A549 treated with Mapracorat at 1 μM for 4 hours (cell line): ENCODE results near the gene PRPF18. TPM values are rescaled to one million over a fixed set of nuclear protein-coding genes. Genes with fewer than 3 reads are reported as not detected.

Experiments used
- total RNA-seq: library from RNA; stranded (reverse); fragments of 200-300 nt; extraction: Qiagen RNA extraction; gene quantifications from 5 replicates; pipeline ENCODE4 v1.2.3, GENCODE V29; 2022

The PRPF18 gene
- total RNA-seq = 18.1 to 24.1 TPM (median 20.4 TPM) in 5 replicates

GRCh38 chr10:13586676-13587355 lies at the start of gene PRPF18:
PRPF18 (plus strand) TSS chr10:13586965; CDS start chr10:13587087, 122 bp downstream.

Other genes with a start within 250 kb of the PRPF18 start
- 55.6 to 72.0 TPM (median 66.3 TPM) in 5 replicates for gene SEPHS1, start 238.7 kb upstream of the PRPF18 start, total RNA-seq
- gene BEND7, start 58.0 kb upstream of the PRPF18 start, total RNA-seq = 7.3 to 10.7 TPM (median 10.4 TPM) in 5 replicates